CD4-positive, alpha-beta T cell treated with Interleukin-2 at 100 ng/mL for 4 hours (primary cell): Measurements from ENCODE around the gene RAB25.
"Not testable (repeated sequence)": the region's sequence is repeated elsewhere in the genome, so short reads cannot be mapped to it uniquely, and the experiment has no call there.

Experiments
- DNase-seq: peaks from one replicate; pipeline ENCODE4 v3.0.0-alpha.2; 2020; ENCODE audit warnings: low spot score

The RAB25 gene

DNA sequence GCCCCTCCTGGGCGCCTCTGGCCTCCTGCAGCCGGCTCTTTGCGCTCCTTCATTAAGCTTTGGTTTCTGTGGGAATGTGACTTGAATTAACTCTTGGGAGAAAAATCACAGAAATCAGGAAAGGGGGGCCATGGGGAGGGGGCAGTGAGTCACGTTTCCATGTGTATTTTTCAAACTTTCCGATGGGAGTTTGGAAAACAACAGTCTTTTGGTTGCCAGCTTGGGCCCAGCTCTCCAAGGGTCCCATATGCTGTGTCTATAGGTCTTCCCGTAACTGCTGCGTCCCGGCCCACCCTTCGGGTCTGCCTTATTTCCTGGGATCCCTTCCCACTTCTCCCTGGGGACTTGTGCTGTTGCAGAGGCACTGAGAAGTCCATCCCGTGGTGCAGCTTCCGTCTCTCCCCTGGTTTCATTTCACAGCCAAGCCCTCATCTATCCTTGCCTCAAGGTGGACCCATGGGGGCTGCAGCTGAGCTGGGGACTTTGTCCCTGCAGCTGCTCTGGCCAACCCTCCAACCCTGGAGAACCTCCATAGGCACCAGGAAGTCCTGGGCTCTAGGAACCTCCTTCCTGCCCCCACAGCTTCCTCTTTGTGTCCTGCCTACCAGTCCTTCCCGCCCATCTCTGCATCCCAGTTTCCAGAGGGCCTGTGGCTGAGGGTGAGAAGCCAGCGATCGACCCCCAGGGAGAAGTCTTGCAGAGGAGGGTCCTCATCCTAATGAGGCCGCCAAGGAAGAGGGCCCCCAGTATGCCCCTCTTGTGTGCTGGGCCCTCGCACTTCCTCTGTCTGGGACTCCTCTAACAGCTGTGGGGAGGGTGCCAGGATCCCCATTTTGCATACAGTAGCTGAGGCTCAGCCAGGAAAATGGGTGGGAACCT lies 41.9 kb downstream of the RAB25 start:
- no peak for DNase-seq

DNA sequence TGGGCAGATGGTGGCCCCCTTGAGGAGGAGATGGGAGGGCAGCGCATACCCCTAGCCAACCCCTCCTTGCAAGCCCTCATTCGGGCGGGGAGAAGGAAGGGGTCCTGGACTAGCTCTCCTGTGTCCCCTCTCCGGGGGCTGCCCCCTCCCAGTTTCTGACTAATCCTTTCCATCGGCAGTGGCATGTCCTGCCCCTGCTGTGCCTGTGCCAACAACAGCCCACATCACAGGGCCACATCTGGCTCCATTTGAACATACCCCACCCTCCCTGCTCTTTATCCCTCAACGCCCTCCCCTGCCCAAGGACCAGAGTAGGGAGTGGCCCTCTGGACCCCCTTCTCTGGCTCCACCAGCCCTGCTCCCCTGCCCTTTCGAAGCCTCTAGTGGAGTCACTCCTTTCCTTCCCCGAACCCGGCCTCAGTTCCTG lies 42.6 kb downstream of the RAB25 start:
- DNase-seq: peak; percentile 70

DNA sequence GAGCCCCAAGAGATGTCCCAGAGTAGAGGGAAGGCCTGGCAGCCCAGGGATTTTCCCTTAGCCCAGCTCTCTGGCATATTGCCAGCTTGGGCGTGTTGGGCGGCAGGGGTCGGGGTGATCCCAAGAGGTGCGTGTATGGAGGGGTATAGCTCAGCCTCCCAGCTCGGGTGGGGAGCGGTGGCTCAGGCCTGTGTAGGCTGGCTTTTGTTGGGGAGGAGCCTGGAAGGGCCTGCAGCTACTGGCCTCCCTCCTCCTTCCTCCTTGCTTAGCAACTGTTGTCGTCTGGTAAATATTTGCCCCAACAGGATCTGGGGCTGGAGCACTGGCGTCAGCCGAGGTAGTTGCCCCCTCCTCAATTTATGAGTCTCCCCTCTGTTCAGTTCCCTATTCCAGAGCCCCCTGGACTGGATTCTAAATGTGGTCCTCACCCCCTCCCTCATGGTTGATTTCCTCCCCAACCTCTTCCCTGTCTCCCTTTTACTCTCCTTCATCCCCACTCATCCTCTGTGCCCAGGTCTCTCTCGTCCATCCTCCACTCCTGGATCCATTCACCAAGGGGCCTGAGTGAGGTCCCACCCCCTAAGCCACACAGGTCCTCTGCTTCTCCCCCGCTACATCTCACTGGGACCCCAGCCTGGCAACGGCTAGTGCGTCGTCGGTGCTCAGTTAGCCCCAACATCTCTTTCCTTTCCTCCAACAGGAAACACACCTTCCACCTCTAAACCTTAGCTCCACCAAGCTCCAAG lies 43.3 kb downstream of the RAB25 start:
- DNase-seq: peak; percentile 86

DNA sequence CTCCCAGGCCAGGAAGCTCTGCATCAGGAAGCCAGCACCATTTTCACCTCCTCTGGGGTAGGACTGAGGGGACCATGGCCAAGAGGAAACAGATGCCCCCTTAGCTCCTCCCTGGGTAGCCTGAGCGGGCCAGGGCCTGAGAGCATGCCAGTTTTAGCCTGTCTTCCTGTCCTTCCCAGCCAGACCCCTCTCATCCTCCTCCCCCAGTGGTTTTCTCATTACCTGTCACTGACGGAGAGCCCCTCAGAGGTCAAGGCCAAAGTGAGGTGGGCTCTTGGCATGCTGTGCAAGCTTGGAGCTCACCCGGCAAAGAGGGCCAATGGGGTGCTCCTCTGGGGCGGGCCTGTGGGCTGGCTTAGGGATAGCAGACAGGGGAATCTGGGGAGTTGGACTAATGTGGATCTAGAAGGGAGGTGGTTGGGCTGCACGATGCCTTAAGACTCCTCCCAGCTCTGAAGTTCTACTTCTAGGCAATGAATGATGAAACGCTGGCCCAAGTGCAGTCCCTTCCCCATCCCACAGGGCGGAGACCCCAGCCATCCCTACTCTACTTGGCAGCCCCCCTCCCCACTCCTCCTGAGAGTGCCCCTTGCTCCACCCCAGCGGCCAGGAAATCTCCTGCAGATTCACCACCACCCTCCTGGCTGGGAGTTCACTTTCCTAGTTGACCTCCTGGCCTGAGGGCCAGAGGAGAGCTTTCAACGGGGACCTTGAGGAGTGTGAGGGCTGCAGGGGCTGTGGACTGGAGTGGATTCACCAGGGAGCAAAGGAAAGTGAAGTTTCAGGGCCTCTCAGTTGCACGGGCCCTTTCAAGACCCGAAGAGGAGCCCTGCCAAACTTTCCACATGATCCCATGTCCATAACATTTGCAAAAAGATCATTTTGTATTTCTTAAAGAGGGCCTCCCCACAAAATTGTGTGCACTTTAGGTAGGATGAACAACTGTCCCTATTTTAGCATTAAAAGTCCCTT lies 44.2 kb downstream of the RAB25 start:
- DNase-seq: no peak

DNA sequence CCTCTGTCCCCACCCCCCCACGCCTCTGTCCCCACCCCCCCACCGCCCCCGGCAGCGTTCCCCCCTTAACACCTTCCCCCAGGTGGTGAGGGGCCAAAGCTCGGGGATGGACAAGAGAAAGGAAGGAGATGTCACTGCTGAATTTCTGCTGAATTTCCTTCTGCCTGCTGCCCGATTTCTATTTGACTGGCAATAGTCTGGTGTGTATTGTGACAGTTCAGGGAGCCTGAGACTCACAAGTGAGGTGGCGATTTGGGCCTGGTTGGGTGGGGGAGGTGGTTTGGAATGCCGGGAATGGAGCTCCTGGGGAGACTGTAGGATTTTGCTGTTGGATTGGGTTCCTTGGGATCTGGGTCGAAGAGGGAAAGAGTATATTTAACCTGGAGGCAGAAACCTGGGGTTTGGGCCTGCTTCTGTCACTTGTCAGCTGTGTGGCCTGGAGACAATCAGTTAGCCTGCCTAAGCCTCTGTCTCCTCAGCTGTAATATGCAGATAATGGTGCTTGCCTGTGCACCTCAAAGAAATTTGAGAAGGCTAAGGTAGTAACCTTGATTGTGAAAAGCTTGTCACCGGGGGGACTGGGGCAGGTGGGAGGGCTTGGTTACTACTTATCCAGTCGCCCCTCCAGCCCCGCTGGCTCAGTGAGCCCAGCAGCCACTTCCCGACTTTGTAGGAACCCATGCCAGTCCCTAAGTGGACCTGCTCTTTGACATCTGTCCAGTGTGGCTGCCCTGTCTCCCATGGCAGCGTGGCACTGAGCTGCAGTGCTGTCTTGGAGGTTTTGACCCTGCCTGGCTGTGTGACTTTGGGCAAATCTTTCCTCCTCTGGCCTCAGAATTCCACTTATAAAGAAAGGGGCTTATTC lies 45.9 kb downstream of the RAB25 start:
- no peak for DNase-seq

DNA sequence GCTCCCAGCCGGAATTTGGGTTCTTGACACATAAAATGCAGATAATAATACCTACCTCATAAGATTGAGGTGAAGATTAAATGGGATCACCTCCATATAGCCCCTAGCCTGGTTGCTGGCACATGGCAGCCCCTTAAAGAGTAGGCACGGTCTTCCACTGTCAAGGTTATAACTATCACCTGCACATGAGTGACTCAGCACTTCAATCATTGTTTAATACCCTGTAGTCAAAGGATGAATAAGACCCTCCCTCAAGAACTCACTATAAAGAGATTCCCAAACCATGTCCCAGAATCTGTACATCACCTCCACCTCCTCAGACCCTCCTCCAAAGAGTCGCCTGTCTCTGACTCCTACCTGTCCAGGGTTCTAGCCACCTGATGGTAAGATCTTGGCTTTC lies 47.1 kb downstream of the RAB25 start:
- DNase-seq: no peak

DNA sequence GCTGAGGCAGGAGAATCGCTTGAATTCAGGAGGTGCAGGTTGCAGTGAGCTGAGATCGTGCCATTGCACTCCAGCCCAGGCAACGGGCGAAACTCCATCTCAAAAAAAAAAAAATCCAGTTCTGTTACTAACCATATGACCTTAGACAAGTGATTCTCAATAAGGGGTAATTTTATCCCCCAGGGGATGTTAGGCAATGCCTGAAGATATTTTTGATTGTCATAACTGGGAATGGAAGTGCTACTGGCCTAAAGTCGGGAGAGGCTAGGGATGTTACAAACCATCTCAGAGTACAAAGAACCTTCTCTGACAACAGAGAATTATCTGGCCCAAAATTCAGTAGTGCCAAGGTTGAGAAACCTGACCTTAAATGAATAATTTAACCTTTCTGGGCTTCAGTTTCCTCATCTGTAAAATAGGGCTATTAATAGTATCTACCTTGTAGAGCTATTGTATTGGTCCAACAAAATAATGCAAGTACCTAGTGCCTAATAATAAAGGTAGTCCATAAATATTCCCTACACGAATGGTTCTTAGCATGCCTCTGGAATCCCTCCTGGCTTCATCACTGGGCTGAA lies 47.8 kb downstream of the RAB25 start:
- no peak for DNase-seq

DNA sequence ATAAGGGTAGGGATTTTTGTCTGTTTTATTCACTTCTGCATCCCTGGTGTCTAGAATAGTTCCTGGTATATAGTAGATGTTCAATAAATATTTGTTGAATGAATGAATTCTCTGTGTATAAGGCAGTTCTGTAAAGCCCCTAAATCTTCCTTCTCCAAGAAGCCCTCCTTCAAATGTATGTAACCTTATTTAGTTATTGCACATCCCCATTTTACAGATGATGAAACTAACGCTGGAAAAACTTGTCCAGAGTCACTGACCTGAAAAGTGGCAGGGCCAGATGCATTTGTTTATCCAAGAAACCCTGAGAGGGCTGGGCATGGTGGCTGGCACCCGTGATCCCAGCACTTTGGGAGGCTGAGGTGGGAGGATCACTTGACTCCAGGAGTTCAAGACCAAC lies 49.3 kb downstream of the RAB25 start:
- no peak for DNase-seq

DNA sequence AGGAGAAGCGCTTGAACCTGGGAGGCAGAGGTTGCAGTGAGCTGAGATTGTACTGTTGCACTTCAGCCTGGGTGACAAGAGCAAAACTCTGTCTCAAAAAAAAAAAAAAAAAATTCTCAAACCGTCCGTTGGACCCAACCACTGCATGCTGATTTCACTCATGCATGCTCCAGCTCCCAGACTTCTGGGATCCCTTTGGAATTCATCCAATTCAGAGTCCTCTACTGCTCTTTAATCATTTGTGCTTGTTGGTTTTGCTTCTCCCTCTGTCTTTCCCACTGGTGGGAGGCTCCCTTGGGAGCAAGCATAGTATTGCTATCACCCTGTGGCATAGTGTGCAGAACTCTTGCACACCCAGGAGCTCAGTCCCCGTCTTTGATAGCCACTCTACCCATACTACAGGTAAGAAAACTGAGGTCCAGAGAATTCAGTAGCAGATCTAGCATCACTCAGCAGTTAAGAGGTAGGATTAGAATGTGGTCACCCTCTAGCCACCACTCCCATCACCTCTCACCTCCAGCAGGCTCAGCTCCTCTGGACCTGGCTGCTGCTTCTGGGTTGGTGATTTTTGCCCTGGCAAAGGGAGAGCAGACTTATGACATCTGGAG lies 50.5 kb downstream of the RAB25 start:
- DNase-seq: no peak

DNA sequence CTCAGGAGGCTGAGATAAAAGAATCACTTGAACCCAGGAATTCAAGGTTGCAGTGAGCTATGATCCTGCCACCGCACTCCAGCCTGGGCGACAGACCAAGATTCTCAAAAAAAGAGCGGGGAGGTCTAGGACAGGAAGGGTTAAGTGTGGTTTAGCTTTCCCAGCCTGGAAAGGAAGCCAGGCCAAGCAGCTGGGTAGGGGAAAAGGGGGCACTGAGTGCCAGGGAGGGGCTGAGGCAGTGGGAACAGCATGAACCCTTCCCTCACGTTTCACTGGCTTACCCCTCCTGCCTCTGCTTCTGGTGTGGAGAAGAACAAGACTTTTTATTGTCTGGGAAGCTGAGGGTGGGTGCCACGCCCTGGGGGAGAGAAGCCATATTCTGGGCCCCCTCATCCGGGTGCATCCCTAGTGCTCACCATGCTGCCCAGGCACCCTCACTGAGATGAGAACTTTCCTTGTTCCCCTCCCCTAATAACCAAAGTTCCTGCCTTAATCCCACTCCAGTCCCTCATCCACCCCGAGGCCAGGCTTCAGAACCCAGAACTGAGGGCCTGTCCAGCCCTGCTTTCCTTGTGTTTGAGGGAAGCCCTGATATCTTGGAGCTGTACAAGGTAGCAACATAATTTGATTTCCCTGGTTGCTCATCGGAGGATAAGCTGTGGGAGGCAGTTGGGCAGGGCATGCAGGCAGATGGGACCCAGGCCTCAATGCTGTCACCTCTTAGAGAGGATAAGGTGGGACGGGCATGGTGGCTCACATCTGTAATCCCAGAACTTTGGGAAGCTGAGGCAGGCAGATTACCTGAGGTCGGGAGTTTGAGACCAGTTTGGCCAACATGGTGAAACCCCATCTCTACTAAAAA lies 51.5 kb downstream of the RAB25 start:
- no peak for DNase-seq

DNA sequence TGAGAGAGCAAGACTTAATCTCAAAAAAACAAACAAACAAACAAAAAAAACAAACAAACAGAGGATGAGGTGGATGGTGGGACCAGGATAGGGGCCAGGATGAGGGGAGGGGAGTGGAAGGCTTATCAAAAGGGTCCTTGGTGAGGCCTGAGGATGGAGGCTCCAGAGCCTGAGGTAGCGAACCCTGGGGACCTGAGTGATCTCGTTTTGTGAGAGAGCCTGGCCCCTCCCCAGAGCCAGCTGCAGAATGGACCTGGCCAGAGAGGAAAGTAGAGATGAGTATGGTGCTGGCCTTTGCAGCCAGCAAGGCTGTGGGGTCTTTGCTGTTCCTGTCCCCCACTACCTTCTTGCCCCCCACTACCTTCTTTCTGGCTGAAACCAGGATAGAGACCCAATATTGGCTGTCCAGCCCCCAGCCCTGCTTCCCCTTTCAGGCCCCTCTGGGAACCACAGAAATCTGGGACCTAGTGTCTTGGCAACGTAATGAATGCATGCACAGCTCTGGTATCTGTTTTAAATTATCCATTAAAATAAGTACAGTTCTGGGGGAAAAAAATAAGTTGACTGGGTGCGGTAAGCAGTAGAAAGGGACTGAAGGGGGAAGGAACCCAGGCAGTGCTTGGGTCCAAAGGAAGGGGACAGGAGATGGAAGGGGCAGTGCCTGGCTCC lies 52.5 kb downstream of the RAB25 start:
- no peak for DNase-seq

DNA sequence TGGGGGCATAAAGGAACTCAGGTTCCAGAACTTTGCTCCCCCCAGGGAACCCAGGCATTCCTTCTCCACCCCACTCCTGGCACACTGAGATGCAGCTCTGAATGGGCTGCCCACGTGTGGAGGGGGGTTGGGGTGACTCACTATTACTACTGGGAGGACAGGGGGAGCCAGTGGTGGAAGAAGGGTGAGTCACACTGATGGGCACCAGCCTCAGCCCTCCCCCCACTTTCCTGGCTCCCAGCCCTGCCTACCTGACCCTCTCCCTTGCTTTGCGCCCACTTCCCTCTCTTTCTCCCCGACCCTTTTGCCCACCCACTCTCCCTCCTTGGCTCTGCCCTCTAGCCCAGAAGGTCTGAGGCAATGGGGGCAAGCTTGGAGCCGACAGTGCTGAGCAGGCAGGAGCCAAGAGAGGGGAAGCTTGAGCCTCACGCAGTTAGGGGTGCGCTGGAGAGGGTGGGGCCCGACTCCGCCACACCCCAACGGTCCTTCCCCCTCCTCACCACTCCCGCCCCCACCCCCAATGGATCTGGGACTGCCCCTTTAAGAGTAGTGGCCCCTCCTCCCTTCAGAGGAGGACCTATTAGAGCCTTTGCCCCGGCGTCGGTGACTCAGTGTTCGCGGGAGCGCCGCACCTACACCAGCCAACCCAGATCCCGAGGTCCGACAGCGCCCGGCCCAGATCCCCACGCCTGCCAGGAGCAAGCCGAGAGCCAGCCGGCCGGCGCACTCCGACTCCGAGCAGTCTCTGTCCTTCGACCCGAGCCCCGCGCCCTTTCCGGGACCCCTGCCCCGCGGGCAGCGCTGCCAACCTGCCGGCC lies 53.4 kb downstream of the RAB25 start, which contains the start of gene LMNA:
Gene LMNA, plus strand, starts transcription at position 611 of the 818 bp plus-strand sequence. CDS start 208 bp downstream, outside the sequence.
- DNase-seq: peak; percentile 94

DNA sequence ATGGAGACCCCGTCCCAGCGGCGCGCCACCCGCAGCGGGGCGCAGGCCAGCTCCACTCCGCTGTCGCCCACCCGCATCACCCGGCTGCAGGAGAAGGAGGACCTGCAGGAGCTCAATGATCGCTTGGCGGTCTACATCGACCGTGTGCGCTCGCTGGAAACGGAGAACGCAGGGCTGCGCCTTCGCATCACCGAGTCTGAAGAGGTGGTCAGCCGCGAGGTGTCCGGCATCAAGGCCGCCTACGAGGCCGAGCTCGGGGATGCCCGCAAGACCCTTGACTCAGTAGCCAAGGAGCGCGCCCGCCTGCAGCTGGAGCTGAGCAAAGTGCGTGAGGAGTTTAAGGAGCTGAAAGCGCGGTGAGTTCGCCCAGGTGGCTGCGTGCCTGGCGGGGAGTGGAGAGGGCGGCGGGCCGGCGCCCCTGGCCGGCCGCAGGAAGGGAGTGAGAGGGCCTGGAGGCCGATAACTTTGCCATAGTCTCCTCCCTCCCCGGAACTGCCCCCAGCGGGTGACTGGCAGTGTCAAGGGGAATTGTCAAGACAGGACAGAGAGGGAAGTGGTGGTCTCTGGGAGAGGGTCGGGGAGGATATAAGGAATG lies 54.1 kb downstream of the RAB25 start:
- DNase-seq: no peak

DNA sequence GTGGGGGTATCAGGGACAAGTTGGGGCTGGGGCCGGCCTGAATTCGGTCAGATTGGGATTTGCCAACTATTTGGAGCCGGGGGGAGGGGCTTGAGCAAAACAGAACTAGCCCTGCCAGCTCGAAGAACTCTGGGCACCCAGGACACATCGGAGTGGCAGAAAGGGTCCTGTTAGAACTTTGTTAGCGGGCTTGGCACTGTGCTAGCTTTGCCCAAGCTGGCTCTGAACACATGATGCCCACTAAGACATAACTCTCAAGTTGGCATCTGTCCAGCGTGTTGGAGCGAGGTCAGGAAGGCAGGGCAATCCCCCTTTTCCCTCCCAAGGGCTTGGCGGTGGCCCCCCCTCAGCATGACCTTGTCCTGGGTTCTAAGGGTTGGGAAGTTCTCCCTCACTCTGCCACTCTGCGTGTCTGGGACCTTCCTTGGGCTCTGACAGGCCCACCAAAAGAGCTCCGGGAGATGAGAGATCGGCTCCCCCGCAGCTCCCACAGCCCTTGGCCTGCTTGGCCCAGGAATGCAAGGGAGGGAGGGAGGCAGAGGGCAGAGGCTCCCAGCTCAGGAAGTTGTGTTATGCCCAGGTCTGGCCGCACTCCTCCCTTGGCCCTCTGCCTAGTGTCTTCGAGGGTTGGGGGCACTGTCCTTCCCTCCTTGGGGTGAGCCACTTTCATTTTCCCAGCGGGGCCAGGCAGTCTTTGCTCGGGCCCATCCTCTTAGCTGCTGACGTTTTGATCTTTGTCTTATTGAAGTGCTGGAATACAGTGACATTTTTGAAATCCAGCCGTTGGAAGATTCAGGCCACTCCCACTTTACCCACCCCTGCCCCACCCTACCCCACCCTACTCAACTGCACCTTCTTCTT lies 54.8 kb downstream of the RAB25 start:
- DNase-seq: no peak

DNA sequence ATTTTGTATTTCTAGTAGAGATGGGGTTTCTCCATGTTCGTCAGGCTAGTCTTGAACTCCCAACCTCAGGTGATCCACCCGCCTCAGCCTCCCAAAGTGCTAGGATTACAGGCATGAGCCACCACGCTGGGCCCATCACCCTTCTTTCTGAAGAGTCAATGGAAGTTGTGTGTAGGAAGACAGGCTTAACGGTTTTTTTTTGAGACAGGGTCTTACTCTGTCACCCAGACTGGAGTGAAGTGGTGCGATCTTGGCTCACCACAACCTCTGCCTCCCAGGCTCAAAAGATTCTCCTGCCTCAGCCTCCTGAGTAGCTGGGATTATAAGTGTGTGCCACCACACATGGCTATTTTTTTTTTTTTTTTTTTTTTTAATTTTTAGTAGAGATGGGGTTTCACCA lies 55.8 kb downstream of the RAB25 start:
- DNase-seq: not testable (repeated sequence)

DNA sequence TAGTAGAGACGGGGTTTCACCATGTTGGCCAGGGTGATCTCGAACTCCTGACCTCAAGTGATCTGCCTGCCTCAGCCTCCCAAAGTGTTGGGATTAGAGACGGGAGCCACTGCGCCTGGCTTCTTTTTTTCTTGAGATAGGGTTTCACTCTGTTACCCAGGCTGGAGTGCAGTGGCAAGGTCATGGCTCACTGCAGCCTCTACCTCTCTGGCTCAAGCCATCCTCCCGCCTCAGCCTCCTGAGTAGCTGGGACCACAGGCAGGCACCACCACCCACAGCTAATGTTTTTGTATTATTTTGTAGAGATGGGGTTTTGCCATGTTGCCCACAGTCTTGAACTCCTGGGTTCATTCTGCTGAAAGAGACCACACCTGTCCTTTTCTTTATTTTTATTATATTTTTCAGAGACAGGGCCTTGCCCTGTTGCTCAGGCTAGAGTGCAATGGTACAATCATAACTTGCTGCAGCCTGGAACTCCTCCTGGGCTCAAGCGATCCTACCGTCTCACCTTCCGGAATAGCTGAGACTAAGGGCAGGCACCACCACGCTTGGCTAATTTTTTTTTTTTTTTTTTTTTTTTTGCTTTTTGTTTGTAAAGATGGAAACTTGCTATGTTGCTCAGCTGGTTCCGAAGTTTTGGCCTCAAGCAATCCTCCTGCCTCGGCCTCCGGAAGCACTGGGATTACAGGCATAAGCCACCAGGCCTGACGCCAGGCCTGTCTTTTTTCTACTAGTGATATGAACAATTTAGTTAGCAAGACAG lies 56.6 kb downstream of the RAB25 start:
- DNase-seq: no peak
